Aorta (tissue), 5 donors: Measurements from ENCODE around the gene TCOF1. TPM values are rescaled to one million over a fixed set of nuclear protein-coding genes. Genes with fewer than 3 reads are reported as not detected.
A peak's percentile ranks its signal among the peaks of the same experiment; 100 is the strongest.

Experiments used
- ATAC-seq: fragments of 200-7000 bp; cut with Tn5 transposase; one replicate; pipeline ENCODE4 v1.9.1; 2022; ENCODE audit warnings: moderate library complexity; ENCODE audit not compliant: low FRiP score
- DNase-seq, 2 donors: peaks; one replicate each; pipeline ENCODE4 v3.0.0-alpha.2; 2020
- H3K27ac ChIP-seq, 2 donors: one replicate each; pipeline ENCODE4 v1.5.1; 2013; ENCODE audit warnings: low read length in 2 of 2, mild to moderate bottlenecking in 2 of 2, moderate library complexity in 2 of 2, control low read depth in 1 of 2, inconsistent platforms in 1 of 2, low read depth in 1 of 2
- H3K27me3 ChIP-seq, 2 donors: one replicate each; pipeline ENCODE4 v1.6.1; 2013; ENCODE audit warnings: control low read depth in 1 of 2, low read length in 1 of 2, mild to moderate bottlenecking in 1 of 2, moderate library complexity in 1 of 2; ENCODE audit not compliant: insufficient read depth in 2 of 2, control insufficient read depth in 1 of 2
- H3K36me3 ChIP-seq, 2 donors: one replicate each; pipeline ENCODE4 v1.6.1; 2013; ENCODE audit warnings: control low read depth in 1 of 2, low read length in 1 of 2, mild to moderate bottlenecking in 1 of 2; ENCODE audit not compliant: insufficient read depth in 2 of 2, control insufficient read depth in 1 of 2
- H3K4me1 ChIP-seq, 2 donors: one replicate each; pipeline ENCODE4 v1.6.1; 2013; ENCODE audit warnings: low read length in 2 of 2, control low read depth in 1 of 2, mild to moderate bottlenecking in 1 of 2, moderate library complexity in 1 of 2; ENCODE audit not compliant: insufficient read depth in 2 of 2, control insufficient read depth in 1 of 2
- H3K4me3 ChIP-seq, 2 donors: one replicate each; pipeline ENCODE4 v1.5.1; 2013; ENCODE audit warnings: low read length in 2 of 2, control low read depth in 1 of 2, mild to moderate bottlenecking in 1 of 2
- H3K9me3 ChIP-seq: one replicate; pipeline ENCODE4 v1.6.1; 2013; ENCODE audit warnings: mild to moderate bottlenecking, low read length; ENCODE audit not compliant: control insufficient read depth
- WGBS, 2 donors: extraction: QIAGEN DNeasy Blood & Tissue Kit; methylation state at CpG; one replicate each; pipeline ENCODE4 v1.1.7; 2013; 5-methylcytosine and 5-hydroxymethylcytosine counted together
- intact Hi-C, 2 donors: fragments of 100-400 bp; cut with DNase I; formaldehyde crosslinking; loops; one replicate each; pipeline versions ENCODE4 v1.14.2 to v1.15.0; 2022
- polyA plus RNA-seq, 2 donors: library from polyadenylated mRNA; stranded (reverse); fragments of 200-250 nt; gene quantifications; one replicate each; pipeline ENCODE4 v1.2.3, GENCODE V29; 2013
- total RNA-seq, 2 donors: library from RNA; stranded (reverse); fragmentation: NEBNext Ultra II Directional; extraction: Animal tissue kit (Norgen Biotek cat#: 25700); gene quantifications; one replicate each; pipeline ENCODE4 v1.2.1, GENCODE V29; 2021
- donor health status: healthy with polysubstance abuse.
- donor health status: Bipolar disorder and iron deficiency.
- donor health status: DM: no; HTN: no; CAD: no.
- donor health status: DM: no; HTN: no; CAD: no.
- donor health status: DM: yes; HTN: yes; CAD: no.

Gene TCOF1
- total and polyA plus RNA-seq, 4 donors: 8.0 to 31.9 (median 27.0) TPM

GRCh38 chr5:150342583-150342982, 14.9 kb upstream of the TCOF1 start:
- no peak for ATAC-seq
- WGBS, 2 donors: 93 to 95% methylated on average over 5 of the region's 5 CpGs
- no peaks in the 10 kb centered on the region for H3K9me3 ChIP-seq
- H3K4me1 ChIP-seq: no peaks in the 10 kb centered on the region
- no peaks in the 10 kb centered on the region for H3K36me3 ChIP-seq
- DNase-seq: no peak
- H3K27me3 ChIP-seq: no peaks in the 10 kb centered on the region
- no peak overlapping the region for H3K27ac ChIP-seq
- no peak overlapping the region for H3K4me3 ChIP-seq
- intact Hi-C loops: no loop called here

GRCh38 chr5:150343994-150344631, 13.4 kb upstream of the TCOF1 start:
- Histone ChIP-seq H3K27me3 (no peaks in the 10 kb centered on the region), H3K4me3 (no peak overlapping the region), H3K36me3 (no peaks in the 10 kb centered on the region), H3K27ac (no peak overlapping the region), H3K4me1 (no peaks in the 10 kb centered on the region), H3K9me3 (no peaks in the 10 kb centered on the region)
- intact Hi-C loops: no loop called here
- no peak for ATAC-seq
- DNase-seq: no peak
- WGBS, 2 donors: 81 to 83% methylated on average over 7 of the region's 7 CpGs

- WGBS, 2 donors: 86 to 90% methylated on average over 5 of the region's 5 CpGs
Measured at GRCh38 chr5:150345716-150346115, 11.8 kb upstream of the TCOF1 start.

GRCh38 chr5:150346592-150346991, 10.9 kb upstream of the TCOF1 start:
- H3K4me3 ChIP-seq: no peak overlapping the region
- DNase-seq: no peak
- no peak for ATAC-seq
- H3K4me1 ChIP-seq: no peaks in the 10 kb centered on the region
- no peak overlapping the region for H3K27ac ChIP-seq
- H3K36me3 ChIP-seq: no peaks in the 10 kb centered on the region
- no peaks in the 10 kb centered on the region for H3K9me3 ChIP-seq
- intact Hi-C loops: no loop called here
- H3K27me3 ChIP-seq: no peaks in the 10 kb centered on the region
- WGBS, 2 donors: 77 to 84% methylated on average over 6 of the region's 6 CpGs

More at GRCh38 chr5:150345716-150346115, 11.8 kb upstream of the TCOF1 start:
- DNase-seq (no peak), ATAC-seq (no peak)
- intact Hi-C loops: no loop called here
- H3K36me3 ChIP-seq: no peaks in the 10 kb centered on the region
- no peak overlapping the region for H3K4me3 ChIP-seq
- H3K9me3 ChIP-seq: no peaks in the 10 kb centered on the region
- H3K27ac ChIP-seq: no peak overlapping the region
- no peaks in the 10 kb centered on the region for H3K4me1 ChIP-seq
- H3K27me3 ChIP-seq: no peaks in the 10 kb centered on the region

- Histone ChIP-seq H3K4me3 (no peak overlapping the region), H3K27me3 (no peaks in the 10 kb centered on the region), H3K9me3 (no peaks in the 10 kb centered on the region), H3K36me3 (no peaks in the 10 kb centered on the region), H3K4me1 (no peaks in the 10 kb centered on the region), H3K27ac (no peak overlapping the region)
- intact Hi-C loops: no loop called here
- 91 to 92% methylated on average over 2 of the region's 2 CpGs for WGBS, 2 donors
- DNase-seq: no peak
- ATAC-seq: no peak
Measured at GRCh38 chr5:150347003-150347402, 10.5 kb upstream of the TCOF1 start.

- no peak for ATAC-seq
- H3K27me3 ChIP-seq: no peaks in the 10 kb centered on the region
- intact Hi-C loops: no loop called here
Measured at GRCh38 chr5:150347451-150347850, 10.0 kb upstream of the TCOF1 start.

GRCh38 chr5:150349681-150350275, 7.7 kb upstream of the TCOF1 start:
- 89 to 91% methylated on average over 6 of the region's 6 CpGs for WGBS, 2 donors
- H3K4me3 ChIP-seq: no peak overlapping the region
- ATAC-seq: no peak
- H3K9me3 ChIP-seq: no peaks in the 10 kb centered on the region
- H3K27me3 ChIP-seq: no peaks in the 10 kb centered on the region
- no peaks in the 10 kb centered on the region for H3K36me3 ChIP-seq
- H3K27ac ChIP-seq: no peak overlapping the region
- no peak for DNase-seq
- H3K4me1 ChIP-seq: no peaks in the 10 kb centered on the region
- intact Hi-C loops: no loop called here

More at GRCh38 chr5:150347451-150347850, 10.0 kb upstream of the TCOF1 start:
- WGBS, 2 donors: 82 to 84% methylated on average over 9 of the region's 9 CpGs
- Histone ChIP-seq H3K9me3 (no peaks in the 10 kb centered on the region), H3K4me3 (no peak overlapping the region), H3K4me1 (no peaks in the 10 kb centered on the region), H3K36me3 (no peaks in the 10 kb centered on the region), H3K27ac (no peak overlapping the region)
- DNase-seq: no peak

- ATAC-seq (peak; percentile 66), DNase-seq (peak; percentile 68 to 76)
- no peak overlapping the region for H3K27ac ChIP-seq
- H3K9me3 ChIP-seq: no peaks in the 10 kb centered on the region
- intact Hi-C loops: no loop called here
- H3K36me3 ChIP-seq: no peaks in the 10 kb centered on the region
- 62 to 64% methylated on average over 7 of the region's 7 CpGs for WGBS, 2 donors
- no peak overlapping the region for H3K4me3 ChIP-seq
- H3K27me3 ChIP-seq: no peaks in the 10 kb centered on the region
- no peaks in the 10 kb centered on the region for H3K4me1 ChIP-seq
Measured at GRCh38 chr5:150350524-150351344, 6.8 kb upstream of the TCOF1 start.
